H4 (cell line): ENCODE results near the gene RNF220. TPM values are rescaled to one million over a fixed set of nuclear protein-coding genes. Genes with fewer than 3 reads are reported as not detected.
A peak's percentile ranks its signal among the peaks of the same experiment; 100 is the strongest.
"Not testable (repeated sequence)": the region's sequence is repeated elsewhere in the genome, so short reads cannot be mapped to it uniquely, and the experiment has no call there.

Experiments
- DNase-seq: peaks from one replicate; pipeline ENCODE4 v3.0.0-alpha.2; 2015; ENCODE audit warnings: low spot score
- total RNA-seq: library from RNA; depleted of rRNA; stranded (reverse); fragments of >200 nt; shearing (Covaris generic); gene quantifications from 2 replicates; pipeline ENCODE4 v1.2.3, GENCODE V29; 2014

The RNF220 gene
- total RNA-seq, 1 experiment from 2014 or later = 65.1 TPM

GRCh38 chr1:44677201-44677766, 272.2 kb downstream of the RNF220 start:
- peak; percentile 66 for DNase-seq

DNA sequence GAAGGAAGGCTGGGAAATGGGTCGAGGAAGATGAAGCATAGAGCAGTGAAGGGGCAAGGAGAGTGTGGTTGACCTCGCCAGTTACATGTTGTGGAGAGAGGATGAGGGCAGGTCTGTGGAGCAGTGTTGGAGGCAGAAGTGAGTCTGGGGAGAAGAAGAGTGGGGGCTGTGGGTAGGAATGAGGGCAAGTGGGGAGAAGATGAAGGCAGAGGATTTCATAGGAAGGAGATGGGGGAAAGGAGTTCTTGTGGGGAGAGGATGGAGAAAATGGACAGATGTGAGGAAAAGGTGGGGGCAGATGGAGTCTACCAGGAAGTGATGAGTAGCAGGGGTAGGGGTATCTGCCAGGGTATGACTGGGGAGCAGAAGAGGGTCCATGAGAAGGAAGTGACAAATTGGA, 273.1 kb downstream of the RNF220 start:
- no peak for DNase-seq

DNA sequence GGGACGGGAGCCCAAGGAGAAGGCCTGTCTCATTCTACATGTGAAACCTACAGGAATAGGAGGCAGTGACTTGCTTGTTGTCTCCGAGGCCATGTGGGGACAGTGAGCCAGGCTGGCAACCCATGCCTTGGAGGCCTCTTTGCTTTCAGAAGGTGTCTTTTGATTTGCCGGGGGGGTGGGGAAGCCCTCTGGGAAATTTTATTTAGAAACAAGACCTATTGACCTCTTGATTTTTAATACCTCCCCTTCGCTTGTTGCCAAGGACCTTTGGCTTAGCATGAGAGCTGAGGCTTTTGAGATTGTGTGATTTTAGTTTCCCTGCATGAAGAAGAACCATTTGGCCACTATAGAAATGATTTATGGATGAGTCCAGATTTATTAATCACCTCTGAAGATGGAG, 273.6 kb downstream of the RNF220 start:
- DNase-seq = no peak

DNA sequence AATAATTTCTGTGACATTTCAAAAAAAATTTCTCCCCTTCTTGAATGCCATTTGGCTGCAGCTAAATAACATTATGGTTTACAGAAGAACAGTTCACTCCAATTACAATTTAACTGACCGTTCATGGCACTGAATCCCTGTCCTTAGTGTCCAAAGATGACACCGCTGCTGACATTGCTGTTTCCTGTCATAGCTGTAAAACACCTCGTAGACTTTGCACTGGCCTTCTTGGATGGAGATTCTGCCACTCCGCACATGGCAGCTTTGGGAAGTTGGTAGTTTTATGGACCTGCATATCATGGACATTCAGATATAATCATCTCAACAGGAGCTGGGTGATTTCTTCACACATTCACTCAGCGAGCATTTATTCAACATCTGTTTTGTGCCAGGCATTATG, 274.4 kb downstream of the RNF220 start:
- no peak for DNase-seq

- no peak for DNase-seq
Measured at GRCh38 chr1:44681905-44682882, 277.1 kb downstream of the RNF220 start.

DNA sequence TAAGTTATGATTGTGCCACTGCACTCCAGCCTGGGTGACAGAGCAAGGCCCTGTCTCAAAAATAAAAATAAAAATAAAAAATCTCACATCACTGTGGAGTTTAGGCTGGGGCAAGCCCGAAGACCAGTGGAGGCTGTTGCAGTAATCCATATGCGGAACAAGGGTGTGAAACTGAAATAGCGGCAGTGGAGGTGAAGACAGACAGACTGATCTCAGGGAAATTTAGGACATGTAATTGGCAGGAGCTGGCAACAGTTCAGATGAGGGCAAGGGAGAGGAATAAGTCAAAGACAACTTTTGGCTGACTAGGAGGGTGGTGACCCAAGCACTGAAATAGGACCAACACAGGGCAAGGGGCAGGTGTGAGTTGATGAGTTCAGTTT, 277.8 kb downstream of the RNF220 start:
- DNase-seq = no peak

DNA sequence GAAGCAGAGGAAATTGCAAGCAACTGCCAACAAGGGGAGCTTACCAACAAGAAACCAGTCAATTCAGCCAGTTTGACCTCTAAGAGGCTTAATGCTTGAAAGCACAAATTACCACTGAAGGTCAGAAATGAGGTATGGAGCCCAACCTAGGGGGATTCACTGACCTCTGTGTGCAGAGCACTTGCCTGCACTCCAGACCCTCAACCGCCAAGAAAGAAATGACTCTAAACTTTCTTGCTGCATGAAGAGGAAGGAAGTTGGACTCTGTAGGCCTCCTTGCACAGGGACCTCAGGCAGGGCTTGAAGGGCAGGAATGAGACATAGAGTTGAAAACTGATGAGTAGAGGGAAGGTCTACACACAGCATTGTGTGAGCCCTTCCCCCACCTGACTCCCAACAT, 279.5 kb downstream of the RNF220 start:
- DNase-seq = no peak

- DNase-seq = no peak
Measured at GRCh38 chr1:44685218-44685617, 280.2 kb downstream of the RNF220 start.

- DNase-seq = no peak
Measured at GRCh38 chr1:44685881-44686280, 280.8 kb downstream of the RNF220 start.

GRCh38 chr1:44688760-44689446, 283.8 kb downstream of the RNF220 start:
- no peak for DNase-seq

DNA sequence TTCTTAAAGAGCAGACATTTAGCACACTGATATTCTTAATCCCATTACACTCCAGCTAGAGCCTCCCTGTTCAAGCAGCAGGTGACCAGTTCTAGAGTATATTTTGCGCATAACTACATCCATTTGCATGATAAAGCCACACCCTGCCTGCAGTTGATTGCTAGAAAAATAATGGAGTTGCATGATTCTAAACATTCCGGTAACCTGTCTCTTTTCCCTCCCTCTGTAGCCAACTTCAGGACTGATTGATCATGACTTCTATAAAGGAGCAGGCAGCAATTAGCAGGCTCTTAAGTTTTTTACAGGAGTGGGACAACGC, 284.4 kb downstream of the RNF220 start:
- DNase-seq = no peak

GRCh38 chr1:44693159-44693558, 288.1 kb downstream of the RNF220 start:
- no peak for DNase-seq

GRCh38 chr1:44693900-44694299, 288.8 kb downstream of the RNF220 start:
- no peak for DNase-seq

GRCh38 chr1:44694863-44695478, 289.9 kb downstream of the RNF220 start:
- DNase-seq = no peak

DNA sequence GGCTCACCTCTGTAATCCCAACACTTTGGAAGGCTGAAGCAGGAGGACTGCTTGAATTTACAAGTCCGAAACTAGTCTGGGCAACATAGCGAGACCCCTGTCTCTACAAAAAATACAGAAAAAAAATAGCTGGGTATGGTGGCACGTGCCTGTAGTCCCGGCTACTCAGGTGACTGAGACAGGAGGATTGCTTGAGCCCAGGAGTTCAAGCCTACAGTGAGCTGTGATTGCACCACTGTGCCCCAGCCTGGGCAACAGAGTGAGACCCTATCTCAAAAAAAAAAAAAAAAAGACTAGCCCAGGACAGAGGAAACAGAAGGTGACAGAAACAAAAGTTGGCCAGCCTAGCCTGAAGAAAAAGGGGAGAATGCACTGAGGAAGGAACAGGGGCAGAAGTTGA, 290.6 kb downstream of the RNF220 start:
- DNase-seq = no peak

- no peak for DNase-seq
Measured at GRCh38 chr1:44696101-44696500, 291.0 kb downstream of the RNF220 start.

GRCh38 chr1:44696789-44697345, 291.8 kb downstream of the RNF220 start:
- DNase-seq = no peak

DNA sequence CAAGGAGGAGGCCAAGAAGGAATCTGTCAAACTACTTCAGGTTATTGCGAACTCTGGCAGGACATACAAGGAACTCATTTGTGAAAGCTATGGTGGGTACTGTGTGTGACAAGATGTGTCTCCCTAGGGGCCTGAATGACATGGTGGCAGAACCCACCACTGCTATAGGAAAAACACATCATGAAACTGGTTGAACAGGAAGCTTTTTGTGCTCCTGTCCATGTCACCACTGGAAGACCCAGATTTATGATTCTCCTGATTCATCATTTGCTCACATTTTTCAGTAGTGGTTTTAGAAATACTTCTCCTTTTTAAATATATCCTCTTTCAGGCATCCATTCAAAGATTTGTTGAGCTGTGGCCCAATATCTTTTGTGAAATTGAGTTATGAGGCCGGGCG, 293.1 kb downstream of the RNF220 start:
- DNase-seq = no peak

- not testable (repeated sequence) for DNase-seq
Measured at GRCh38 chr1:44699375-44699774, 294.3 kb downstream of the RNF220 start.

GRCh38 chr1:44700573-44700972, 295.5 kb downstream of the RNF220 start:
- DNase-seq = no peak

- DNase-seq = no peak
Measured at GRCh38 chr1:44701141-44701573, 296.1 kb downstream of the RNF220 start.
